T47D (cell line): ENCODE data around the gene FGF22.

Source experiments
- DNase-seq, 2 experiments: peaks; one replicate each; pipeline versions ENCODE4 v3.0.0 to v3.0.0-alpha.2; 2011 to 2012; ENCODE audit warnings: low read depth in 1 of 2, low spot score in 1 of 2
- JUND ChIP-seq: IDR thresholded peaks from 2 replicates; pipeline ENCODE4 v1.6.1; 2012; ENCODE audit warnings: low read depth
- in situ Hi-C: cut with HindIII; loops from 2 replicates; pipeline ENCODE4 v1.10.0; 2016; ENCODE audit warnings: low sequenced_read_pairs, low pct_unique_long_range_greater_than_20kb

The FGF22 gene

GRCh38 chr19:632579-633067 lies 7.1 kb upstream of the FGF22 start:
- in situ Hi-C loops = no loop called here
- peak in 1 of 2 experiments; percentile 42 for DNase-seq
- no peak for TF ChIP-seq JUND

DNA sequence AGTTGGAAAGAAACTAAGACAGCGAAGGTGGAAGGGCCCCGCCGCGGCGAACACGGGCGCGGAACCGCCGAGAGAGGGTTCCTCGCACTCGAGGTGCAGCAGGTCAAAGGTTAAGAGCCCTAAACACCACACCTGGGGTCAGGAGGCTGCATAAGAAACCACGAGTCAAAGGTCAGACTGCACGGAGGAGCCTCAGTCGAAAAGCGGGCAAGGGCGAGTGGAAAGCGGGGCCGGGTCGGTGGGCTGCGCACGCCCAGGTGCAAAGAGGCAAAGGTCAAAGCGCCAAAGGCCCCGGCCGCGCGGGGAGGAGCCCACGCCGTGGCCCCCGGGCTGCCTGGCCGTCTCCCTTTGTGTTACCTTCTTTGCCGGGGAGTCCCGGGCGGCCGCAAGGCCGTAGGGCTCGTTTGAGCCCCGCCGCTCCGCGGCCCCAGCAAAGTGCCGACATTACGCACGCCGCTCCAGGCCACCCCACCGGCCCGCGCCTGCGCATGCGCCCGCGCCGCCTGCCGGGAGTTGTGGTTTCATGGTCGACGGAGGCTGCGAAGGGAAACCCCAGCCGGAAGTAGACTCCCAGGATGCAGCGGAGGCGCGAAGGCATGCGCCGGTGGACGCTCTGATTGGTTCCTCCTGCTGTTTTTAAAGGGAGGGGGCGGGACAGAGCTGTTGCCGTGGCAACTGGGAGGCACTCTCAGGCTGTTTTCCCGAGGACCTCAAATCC lies 6.5 kb upstream of the FGF22 start, which contains the start of gene POLRMT:
POLRMT (minus strand) TSS at position 470 of the 718 bp plus-strand sequence; CDS start at position 445, 25 bp downstream.
- peak; percentile 97 to 100 for DNase-seq
- in situ Hi-C loops = no loop called here
- TF ChIP-seq JUND = no peak

DNA sequence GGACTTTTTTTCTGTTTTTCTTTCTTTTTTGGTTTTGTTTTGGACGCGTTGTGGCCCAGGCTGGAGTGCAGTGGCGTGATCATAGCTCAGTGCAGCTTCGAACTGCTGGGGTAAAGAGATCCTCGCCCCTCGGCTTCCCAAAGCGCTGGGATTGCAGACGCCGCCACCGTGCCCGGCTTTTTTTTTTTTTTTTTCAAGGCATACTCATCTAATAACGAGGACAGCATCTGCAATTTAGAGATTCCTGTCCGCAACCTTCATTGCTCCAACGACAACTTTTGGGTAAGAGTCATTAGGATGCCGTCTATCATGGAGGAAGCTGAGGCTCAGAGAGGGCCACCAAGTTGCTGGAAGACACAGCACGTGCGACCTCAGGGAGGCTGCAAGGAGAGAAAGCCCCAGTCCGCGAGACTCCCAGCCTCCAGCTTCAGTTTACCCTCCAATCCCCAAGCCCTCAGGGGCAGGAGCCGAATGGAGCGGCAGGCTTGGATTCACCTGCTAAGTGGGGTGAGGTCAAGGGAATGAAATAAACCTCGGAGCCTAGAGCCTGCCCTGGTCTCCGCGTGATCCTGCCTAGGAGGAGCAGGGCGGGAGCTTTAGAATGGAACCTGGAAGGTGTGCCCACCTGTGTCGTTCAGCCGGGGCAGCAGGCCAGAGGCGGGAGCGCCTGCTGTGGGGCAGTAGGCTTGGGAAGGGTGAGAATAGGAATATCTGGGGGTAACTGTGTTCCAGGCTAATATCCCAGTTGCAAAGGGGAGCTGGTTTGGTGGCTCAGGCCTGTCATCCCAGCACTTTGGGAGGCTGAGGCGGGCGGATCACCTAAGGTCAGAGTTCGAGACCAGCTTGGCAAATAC lies 5.7 kb upstream of the FGF22 start:
- in situ Hi-C loops = no loop called here
- TF ChIP-seq JUND = no peak
- DNase-seq = no peak

GRCh38 chr19:634975-635652 lies 4.6 kb upstream of the FGF22 start:
- in situ Hi-C loops = no loop called here
- DNase-seq = no peak
- no peak for TF ChIP-seq JUND

DNA sequence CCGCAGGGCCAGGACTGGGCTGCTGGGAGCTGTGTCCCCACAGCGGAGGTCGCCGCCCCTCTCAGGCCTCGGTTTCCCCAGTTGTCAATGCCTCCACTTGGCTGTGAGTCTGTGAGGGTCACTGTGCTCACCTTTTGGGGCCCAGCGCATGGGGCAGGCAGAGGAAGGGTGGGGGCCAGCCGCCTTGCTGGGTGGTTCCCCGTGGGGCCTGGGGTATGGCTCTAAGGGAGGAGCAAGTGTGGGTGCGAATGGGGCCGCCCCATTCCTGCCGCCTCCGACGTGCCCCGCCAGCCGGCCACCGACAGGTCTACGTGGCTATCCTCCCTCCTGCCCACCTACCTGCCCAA lies 800 bp upstream of the FGF22 start:
- in situ Hi-C loops = no loop called here
- no peak for DNase-seq
- TF ChIP-seq JUND = no peak

GRCh38 chr19:640161-640558 lies 481 bp downstream of the FGF22 start:
- TF ChIP-seq JUND = no peak
- in situ Hi-C loops = no loop called here
- DNase-seq = no peak

DNA sequence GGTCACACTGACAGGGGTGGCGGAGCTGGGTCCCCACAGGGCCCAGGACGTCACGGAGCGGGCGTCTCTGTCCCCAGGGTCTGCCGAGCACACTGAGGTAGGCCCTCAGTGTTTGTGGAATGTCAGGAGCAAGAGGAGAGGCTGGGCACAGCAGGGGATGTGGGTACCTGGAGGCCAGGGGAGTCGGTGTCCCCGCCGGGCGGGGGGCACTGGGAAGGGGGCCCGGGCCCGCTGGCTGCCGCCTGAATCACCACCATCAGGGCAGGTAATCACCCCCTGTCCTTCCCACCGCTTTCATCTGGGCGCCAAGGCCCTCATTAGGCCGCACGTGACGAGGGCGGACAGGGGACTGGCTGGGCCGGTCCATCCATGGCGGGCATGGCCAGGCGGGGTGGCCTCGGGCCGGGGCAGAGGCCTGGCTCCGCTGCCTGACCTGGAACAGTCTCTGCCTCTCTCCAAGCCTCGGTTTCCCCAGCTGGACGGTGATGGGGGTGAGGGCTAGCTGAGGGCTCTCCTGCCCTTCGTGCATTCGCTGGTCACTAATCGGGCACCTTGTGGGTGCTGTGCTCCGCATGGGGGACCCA lies 1.0 kb downstream of the FGF22 start:
- no peak for TF ChIP-seq JUND
- in situ Hi-C loops = no loop called here
- no peak for DNase-seq

- TF ChIP-seq JUND = no peak
- DNase-seq = no peak
- in situ Hi-C loops = no loop called here
These were observed 2.0 kb downstream of the FGF22 start for GRCh38 chr19:641702-642101.

DNA sequence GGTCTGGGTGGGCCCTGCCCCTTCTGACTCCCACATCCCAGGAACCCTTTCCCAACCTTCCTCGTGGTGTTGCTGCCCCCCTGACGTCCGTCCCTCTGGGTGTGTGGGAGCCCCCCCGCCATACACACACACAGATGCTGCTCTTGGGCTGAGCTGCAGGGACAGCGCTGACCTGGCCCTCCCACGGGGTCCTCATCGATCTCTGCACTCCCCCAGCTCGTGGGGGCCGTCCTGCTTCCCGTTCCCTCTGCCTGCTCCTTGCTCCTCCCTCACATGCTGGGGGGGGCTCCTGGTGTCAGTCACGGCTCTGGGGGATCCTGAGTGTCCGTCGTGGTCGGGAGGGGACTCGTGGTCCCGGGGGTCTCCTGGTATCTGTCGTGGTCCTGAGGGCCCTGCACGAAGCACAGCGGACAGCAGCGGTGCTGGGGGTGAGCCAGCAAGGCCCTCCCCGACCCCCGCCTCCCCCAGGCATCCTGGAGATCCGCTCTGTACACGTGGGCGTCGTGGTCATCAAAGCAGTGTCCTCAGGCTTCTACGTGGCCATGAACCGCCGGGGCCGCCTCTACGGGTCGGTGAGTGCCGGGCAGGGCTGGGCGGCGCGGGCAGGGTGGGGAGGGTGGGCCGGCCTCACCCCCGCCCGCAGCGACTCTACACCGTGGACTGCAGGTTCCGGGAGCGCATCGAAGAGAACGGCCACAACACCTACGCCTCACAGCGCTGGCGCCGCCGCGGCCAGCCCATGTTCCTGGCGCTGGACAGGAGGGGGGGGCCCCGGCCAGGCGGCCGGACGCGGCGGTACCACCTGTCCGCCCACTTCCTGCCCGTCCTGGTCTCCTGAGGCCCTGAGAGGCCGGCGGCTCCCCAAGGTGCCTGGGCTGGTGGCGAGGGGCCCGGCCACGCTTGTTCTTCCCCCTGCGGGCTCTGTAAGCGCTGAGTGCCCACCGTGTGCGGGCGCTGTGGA lies 3.4 kb downstream of the FGF22 start:
- DNase-seq = no peak
- TF ChIP-seq JUND = no peak
- in situ Hi-C loops = no loop called here

DNA sequence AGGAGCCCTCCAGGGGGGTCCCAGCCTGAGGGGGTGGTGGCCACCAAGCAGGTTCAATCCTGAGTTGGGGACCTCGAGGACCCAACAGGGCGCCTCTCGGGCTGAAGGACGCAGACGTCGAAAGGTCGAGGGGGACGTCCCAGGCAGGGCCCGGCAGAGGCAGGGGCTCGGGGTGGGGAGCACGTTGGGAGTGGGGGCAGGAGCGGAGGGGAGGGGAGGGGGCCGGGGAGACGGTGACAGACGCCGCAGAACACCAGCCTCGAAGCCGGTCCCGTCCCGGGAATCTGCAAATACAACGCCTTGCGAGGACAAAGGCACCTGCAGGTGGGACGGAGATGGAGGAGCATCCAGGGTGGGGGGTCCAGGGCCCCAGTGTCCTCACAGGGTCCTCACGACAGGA lies 4.1 kb downstream of the FGF22 start:
- in situ Hi-C loops = no loop called here
- no peak for TF ChIP-seq JUND
- DNase-seq = no peak

DNA sequence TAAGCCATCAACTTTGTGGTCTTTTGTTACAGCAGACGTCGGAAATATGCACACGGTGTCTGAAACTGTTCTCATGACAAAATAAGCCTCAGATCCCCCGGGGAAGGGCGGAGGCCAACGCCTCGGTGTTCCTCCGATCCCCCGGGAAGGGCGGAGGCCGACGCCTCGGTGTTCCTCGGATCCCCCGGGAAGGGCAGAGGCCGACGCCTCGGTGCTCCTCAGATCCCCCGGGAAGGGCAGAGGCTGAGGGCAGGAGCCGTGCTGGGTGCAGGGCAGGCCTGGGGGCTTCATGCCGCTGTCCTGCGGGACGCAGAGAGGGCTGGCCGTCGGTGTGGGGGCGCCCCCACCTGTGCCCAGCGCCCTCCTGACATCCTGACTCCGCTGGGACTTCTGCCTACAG lies 4.7 kb downstream of the FGF22 start:
- no peak for DNase-seq
- in situ Hi-C loops = no loop called here
- no peak for TF ChIP-seq JUND
